MM.1S (cell line): ENCODE data around the gene ZNF74.
"Not testable (repeated sequence)": the region's sequence is repeated elsewhere in the genome, so short reads cannot be mapped to it uniquely, and the experiment has no call there.

Experiments used
- DNase-seq: peaks from one replicate; pipeline ENCODE4 v3.0.0-alpha.2; 2015
- H2AFZ ChIP-seq: fragments of 300-600 bp; sonication (generic); 2 replicates; pipeline ENCODE4 v1.6.0; 2016; ENCODE audit warnings: antibody characterized with exemption, low read length
- H3F3A ChIP-seq: fragments of 300-600 bp; sonication (generic); 2 replicates; pipeline ENCODE4 v1.6.1; 2016; ENCODE audit warnings: mild to moderate bottlenecking, antibody characterized with exemption, low read length, moderate library complexity, mixed read lengths; ENCODE audit not compliant: insufficient read depth
- H3K27ac ChIP-seq: fragments of 300-600 bp; sonication (generic); 2 replicates; pipeline ENCODE4 v1.5.1; 2016; ENCODE audit warnings: mild to moderate bottlenecking, low read length
- H3K27me3 ChIP-seq: fragments of 300-600 bp; sonication (generic); replicated peaks from 2 replicates; pipeline ENCODE4 v1.6.0; 2016; ENCODE audit warnings: low read length; ENCODE audit not compliant: insufficient read depth
- H3K36me3 ChIP-seq: fragments of 300-600 bp; sonication (generic); replicated peaks from 2 replicates; pipeline ENCODE4 v1.6.1; 2016; ENCODE audit warnings: mild to moderate bottlenecking, low read length, mixed read lengths; ENCODE audit not compliant: insufficient read depth
- H3K4me1 ChIP-seq: fragments of 300-600 bp; sonication (generic); 2 replicates; pipeline ENCODE4 v1.6.1; 2016; ENCODE audit warnings: low read length, mixed read lengths
- H3K4me2 ChIP-seq: fragments of 300-600 bp; sonication (generic); 2 replicates; pipeline ENCODE4 v1.6.0; 2016; ENCODE audit warnings: low read depth, low read length
- H3K4me3 ChIP-seq: fragments of 300-600 bp; sonication (generic); 2 replicates; pipeline ENCODE4 v1.5.1; 2016; ENCODE audit warnings: low read length, mixed read lengths
- H3K79me2 ChIP-seq: fragments of 300-600 bp; sonication (generic); 2 replicates; pipeline ENCODE4 v1.6.1; 2016; ENCODE audit warnings: mixed run types, low read length, mixed read lengths
- H3K9ac ChIP-seq: fragments of 300-600 bp; sonication (generic); 2 replicates; pipeline ENCODE4 v1.6.1; 2016; ENCODE audit warnings: low read length, mixed read lengths
- H3K9me2 ChIP-seq: fragments of 300-600 bp; sonication (generic); replicated peaks from 2 replicates; pipeline ENCODE4 v1.6.1; 2016; ENCODE audit warnings: mild to moderate bottlenecking, low read length, mixed read lengths; ENCODE audit not compliant: insufficient read depth
- H3K9me3 ChIP-seq: fragments of 300-600 bp; sonication (generic); replicated peaks from 2 replicates; pipeline ENCODE4 v1.6.1; 2016; ENCODE audit warnings: mild to moderate bottlenecking, low read length, mixed read lengths; ENCODE audit not compliant: insufficient read depth
- H4K20me1 ChIP-seq: fragments of 300-600 bp; sonication (generic); 2 replicates; pipeline ENCODE4 v1.6.1; 2016; ENCODE audit warnings: mild to moderate bottlenecking, low read length, moderate library complexity, mixed read lengths; ENCODE audit not compliant: insufficient read depth
- TF ChIP-seq, protein P1 (sequence below): fragments of 300-600 bp; sonication (generic); IDR thresholded peaks from 2 replicates; pipeline ENCODE4 v1.5.1; 2016; ENCODE audit warnings: antibody characterized with exemption, low read length, mixed read lengths

Gene ZNF74

GRCh38 chr22:20366841-20367240 lies 27.1 kb upstream of the ZNF74 start:
- DNase-seq, H3K79me2 ChIP-seq, H4K20me1 ChIP-seq, H3K27ac ChIP-seq, H3K4me2 ChIP-seq, H3F3A ChIP-seq, H3K4me1 ChIP-seq, H3K36me3 ChIP-seq, H3K27me3 ChIP-seq, H3K9me2 ChIP-seq, H3K4me3 ChIP-seq, H3K9me3 ChIP-seq, H2AFZ ChIP-seq, H3K9ac ChIP-seq: not testable (repeated sequence)

GRCh38 chr22:20368875-20369274 lies 25.1 kb upstream of the ZNF74 start:
- not testable (repeated sequence) for H4K20me1 ChIP-seq, H3K4me1 ChIP-seq, H3K4me2 ChIP-seq

DNA sequence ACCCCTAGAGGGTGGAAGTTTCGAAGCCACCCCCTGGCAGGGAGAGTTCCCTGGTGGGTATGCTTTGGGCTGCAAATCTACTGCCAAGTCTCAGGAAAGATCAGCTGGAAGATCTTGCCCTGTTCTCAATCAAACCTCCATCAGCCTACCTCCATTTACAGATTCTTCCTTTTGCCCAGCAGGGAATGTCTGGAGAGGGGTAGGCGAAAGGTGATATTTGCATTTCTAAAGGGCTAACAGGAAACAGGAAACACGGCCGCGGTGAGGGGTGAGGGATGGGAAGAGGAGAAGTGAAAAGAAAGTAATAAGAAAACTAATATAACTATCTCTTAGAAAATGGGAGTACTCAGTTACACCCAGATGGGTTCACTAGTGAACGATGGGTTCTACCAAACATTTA lies 22.3 kb upstream of the ZNF74 start:
- not testable (repeated sequence) for H2AFZ ChIP-seq, H3F3A ChIP-seq, DNase-seq, H3K9me3 ChIP-seq, H3K9ac ChIP-seq, H3K27me3 ChIP-seq, H3K27ac ChIP-seq, H3K4me3 ChIP-seq, H3K36me3 ChIP-seq, H3K4me2 ChIP-seq, H3K4me1 ChIP-seq, H4K20me1 ChIP-seq, H3K79me2 ChIP-seq, H3K9me2 ChIP-seq

More at GRCh38 chr22:20368875-20369274, 25.1 kb upstream of the ZNF74 start:
- H3K36me3 ChIP-seq, H3K79me2 ChIP-seq, H2AFZ ChIP-seq, H3K9me3 ChIP-seq, H3K4me3 ChIP-seq, H3K9ac ChIP-seq, H3K27ac ChIP-seq, H3F3A ChIP-seq, DNase-seq, H3K9me2 ChIP-seq, H3K27me3 ChIP-seq: not testable (repeated sequence)

- not testable (repeated sequence) for H3K4me2 ChIP-seq, H4K20me1 ChIP-seq, H3K36me3 ChIP-seq, H3K9ac ChIP-seq, H2AFZ ChIP-seq, H3K9me2 ChIP-seq, H3K79me2 ChIP-seq, H3K4me3 ChIP-seq, H3K27me3 ChIP-seq, H3K9me3 ChIP-seq, H3F3A ChIP-seq, H3K4me1 ChIP-seq
- peak overlapping the region; percentile 18; the same call in 1 of the 2 replicates for H3K27ac ChIP-seq
- peak; percentile 29 for DNase-seq
Observed at GRCh38 chr22:20372406-20372854, 21.5 kb upstream of the ZNF74 start.

DNA sequence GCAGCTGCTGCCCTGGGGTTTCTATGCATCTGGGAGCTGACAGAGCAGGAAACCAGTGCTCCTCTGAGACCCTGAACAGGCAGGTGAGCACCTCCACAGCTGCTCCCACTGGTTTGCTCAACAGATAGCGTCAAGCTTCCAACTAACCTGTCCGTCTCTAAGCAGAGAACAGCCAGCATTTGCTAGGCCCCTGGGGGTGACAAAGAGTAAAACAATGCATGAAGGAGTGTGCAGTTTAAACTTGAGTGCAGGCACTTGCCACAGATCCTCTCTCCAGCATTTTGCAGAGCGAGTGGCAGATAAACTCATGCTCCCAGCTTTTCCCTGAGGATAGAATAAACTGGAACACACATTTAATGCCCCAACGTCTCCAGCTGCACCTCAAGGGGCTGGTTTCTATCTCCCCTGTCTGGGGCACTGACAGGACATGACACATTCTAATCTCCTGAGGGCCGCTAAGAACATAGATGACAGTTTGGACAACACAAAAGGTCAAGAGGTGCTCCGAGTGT lies 20.7 kb upstream of the ZNF74 start:
- H3K9ac ChIP-seq, H3K27me3 ChIP-seq, H3K4me3 ChIP-seq, H3K79me2 ChIP-seq, H3K9me2 ChIP-seq, H3K4me2 ChIP-seq, H3F3A ChIP-seq, H2AFZ ChIP-seq, H4K20me1 ChIP-seq, H3K36me3 ChIP-seq, H3K9me3 ChIP-seq: not testable (repeated sequence)
- DNase-seq, result peak; percentile 53
- H3K4me1 ChIP-seq, result peaks cover 11% of the 10 kb centered on the region
- H3K27ac ChIP-seq, result peak overlapping the region; percentile 30; the same call in 1 of the 2 replicates
- TF ChIP-seq, protein P1, sequence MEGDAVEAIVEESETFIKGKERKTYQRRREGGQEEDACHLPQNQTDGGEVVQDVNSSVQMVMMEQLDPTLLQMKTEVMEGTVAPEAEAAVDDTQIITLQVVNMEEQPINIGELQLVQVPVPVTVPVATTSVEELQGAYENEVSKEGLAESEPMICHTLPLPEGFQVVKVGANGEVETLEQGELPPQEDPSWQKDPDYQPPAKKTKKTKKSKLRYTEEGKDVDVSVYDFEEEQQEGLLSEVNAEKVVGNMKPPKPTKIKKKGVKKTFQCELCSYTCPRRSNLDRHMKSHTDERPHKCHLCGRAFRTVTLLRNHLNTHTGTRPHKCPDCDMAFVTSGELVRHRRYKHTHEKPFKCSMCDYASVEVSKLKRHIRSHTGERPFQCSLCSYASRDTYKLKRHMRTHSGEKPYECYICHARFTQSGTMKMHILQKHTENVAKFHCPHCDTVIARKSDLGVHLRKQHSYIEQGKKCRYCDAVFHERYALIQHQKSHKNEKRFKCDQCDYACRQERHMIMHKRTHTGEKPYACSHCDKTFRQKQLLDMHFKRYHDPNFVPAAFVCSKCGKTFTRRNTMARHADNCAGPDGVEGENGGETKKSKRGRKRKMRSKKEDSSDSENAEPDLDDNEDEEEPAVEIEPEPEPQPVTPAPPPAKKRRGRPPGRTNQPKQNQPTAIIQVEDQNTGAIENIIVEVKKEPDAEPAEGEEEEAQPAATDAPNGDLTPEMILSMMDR, result 0 out of 2 replicates have a peak, but pooled peaks have one; percentile 11

DNA sequence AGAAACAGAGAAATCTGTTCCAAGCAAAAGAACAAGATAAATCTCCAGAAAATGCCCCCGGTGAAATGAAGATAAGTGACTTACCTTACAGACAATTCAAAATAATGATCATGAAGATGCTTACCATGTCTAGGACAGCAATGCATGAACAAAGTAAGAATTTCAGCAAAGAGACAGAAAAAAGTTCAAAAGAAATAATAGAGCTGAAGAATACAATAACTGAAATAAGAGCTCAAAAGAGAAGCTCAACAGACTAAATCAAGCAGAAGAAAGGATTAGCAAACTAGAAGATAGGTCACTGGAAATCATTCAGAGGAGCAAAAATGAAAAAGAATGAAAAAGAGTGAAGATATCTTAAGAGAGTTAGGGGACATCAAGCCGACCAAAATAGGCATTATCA lies 19.8 kb upstream of the ZNF74 start:
- H3F3A ChIP-seq, H3K4me3 ChIP-seq, H3K27me3 ChIP-seq, H2AFZ ChIP-seq, H4K20me1 ChIP-seq, H3K9me3 ChIP-seq, H3K27ac ChIP-seq, H3K4me2 ChIP-seq, DNase-seq, H3K79me2 ChIP-seq, H3K36me3 ChIP-seq, H3K9me2 ChIP-seq, H3K9ac ChIP-seq: not testable (repeated sequence)
- peaks cover 16% of the 10 kb centered on the region for H3K4me1 ChIP-seq

GRCh38 chr22:20376281-20376680 lies 17.7 kb upstream of the ZNF74 start:
- not testable (repeated sequence) for H3K4me3 ChIP-seq, H3K27ac ChIP-seq, H3K9ac ChIP-seq, H3K9me2 ChIP-seq, H3K27me3 ChIP-seq, H3K9me3 ChIP-seq, H2AFZ ChIP-seq, DNase-seq, H3K36me3 ChIP-seq, H3K4me2 ChIP-seq, H4K20me1 ChIP-seq, H3K79me2 ChIP-seq
- peaks cover 34% of the 10 kb centered on the region for H3K4me1 ChIP-seq
- H3F3A ChIP-seq, result peaks cover 19% of the 10 kb centered on the region
